GM12875 (cell line): ENCODE data around the gene POC1A.
A peak's percentile ranks its signal among the peaks of the same experiment; 100 is the strongest.

Experiments
- H3K4me3 ChIP-seq: one replicate; pipeline ENCODE4 v1.5.1; 2011; ENCODE audit warnings: low read depth, low read length, control low read depth
- CTCF ChIP-seq: IDR thresholded peaks from 2 replicates; pipeline ENCODE4 v1.5.1; 2011; ENCODE audit warnings: low read depth, mild to moderate bottlenecking, control low read depth, inconsistent platforms, low read length, moderate library complexity, borderline replicate concordance; ENCODE audit not compliant: insufficient read depth

POC1A gene

GRCh38 chr3:52123106-52123725, 31.0 kb downstream of the POC1A start:
- peak; percentile 99 for TF ChIP-seq CTCF

GRCh38 chr3:52122491-52122890, 31.7 kb downstream of the POC1A start:
- TF ChIP-seq CTCF: no peak
- no peak overlapping the region for H3K4me3 ChIP-seq

More at GRCh38 chr3:52123106-52123725, 31.0 kb downstream of the POC1A start:
- no peak overlapping the region for H3K4me3 ChIP-seq

GRCh38 chr3:52121813-52122212, 32.4 kb downstream of the POC1A start:
- TF ChIP-seq CTCF: no peak
- H3K4me3 ChIP-seq: no peak overlapping the region

GRCh38 chr3:52121464-52121805, 32.8 kb downstream of the POC1A start:
- no peak for TF ChIP-seq CTCF
- no peak overlapping the region for H3K4me3 ChIP-seq

GRCh38 chr3:52120556-52121463, 33.4 kb downstream of the POC1A start:
- H3K4me3 ChIP-seq: no peak overlapping the region
- no peak for TF ChIP-seq CTCF

GRCh38 chr3:52119826-52120225, 34.4 kb downstream of the POC1A start:
- no peak for TF ChIP-seq CTCF
- no peak overlapping the region for H3K4me3 ChIP-seq

GRCh38 chr3:52119099-52119498, 35.1 kb downstream of the POC1A start:
- H3K4me3 ChIP-seq: no peak overlapping the region
- TF ChIP-seq CTCF: no peak
